ENCODE data around the gene FHL1. TPM values are rescaled to one million over a fixed set of nuclear protein-coding genes. Genes with fewer than 3 reads are reported as not detected.

The FHL1 gene
- total RNA-seq, 1 experiment from 2014 or later, result 20.0 TPM

DNA sequence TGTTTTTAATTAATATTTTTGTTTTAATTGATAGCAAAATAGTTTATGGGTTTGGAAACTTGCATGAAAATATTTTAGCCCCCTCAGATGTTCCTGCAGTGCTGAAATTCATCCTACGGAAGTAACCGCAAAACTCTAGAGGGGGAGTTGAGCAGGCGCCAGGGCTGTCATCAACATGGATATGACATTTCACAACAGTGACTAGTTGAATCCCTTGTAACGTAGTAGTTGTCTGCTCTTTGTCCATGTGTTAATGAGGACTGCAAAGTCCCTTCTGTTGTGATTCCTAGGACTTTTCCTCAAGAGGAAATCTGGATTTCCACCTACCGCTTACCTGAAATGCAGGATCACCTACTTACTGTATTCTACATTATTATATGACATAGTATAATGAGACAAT is 63.5 kb downstream of the FHL1 start:
- DNase-seq (ENCODE audit: low read depth, low spot score), result no peak
- Histone ChIP-seq H3K9me2 (ENCODE audit: insufficient read depth) (no peaks in the 10 kb centered on the region), H3K9me3 (ENCODE audit: control insufficient read depth in 1 of 2, insufficient read depth in 1 of 2, low read depth in 1 of 2, low read length in 2 of 2) (no peaks in the 10 kb centered on the region), H3K79me2 (ENCODE audit: insufficient read depth, low read length) (no peaks in the 10 kb centered on the region), H3K27ac (ENCODE audit: low read depth, low read length) (no peak overlapping the region), H3K4me1 (ENCODE audit: control insufficient read depth in 1 of 2, insufficient read depth in 2 of 2, low read length in 2 of 2) (peaks cover 0 to 7% of the 10 kb centered on the region in 2 experiments; a peak in 1 of 4 replicates), H3K27me3 (ENCODE audit: insufficient read depth, low read length) (no peaks in the 10 kb centered on the region), H3K4me2 (ENCODE audit: low read length) (no peak overlapping the region), H3K9ac (ENCODE audit: low read length) (no peak overlapping the region), H3K36me3 (ENCODE audit: control insufficient read depth in 1 of 2, insufficient read depth in 2 of 2, low read length in 2 of 2) (no peaks in the 10 kb centered on the region; a peak in 1 of 4 replicates), H2AFZ (ENCODE audit: low read depth, low read length, poor library complexity, severe bottlenecking) (no peak overlapping the region), H4K20me1 (ENCODE audit: insufficient read depth) (no peaks in the 10 kb centered on the region), H3K4me3 (replicated peaks in 1 of 2; ENCODE audit: low read depth in 1 of 2, low read length in 2 of 2) (no peak overlapping the region)
- ChIA-PET CTCF (no interaction called here), POLR2A (no interaction called here), RAD21 (ENCODE audit: low non-redundant PET in 1 of 2, low total read pairs in 2 of 2, uncharacterized antibody in 2 of 2, unreplicated experiment in 2 of 2) (interaction anchor here in 1 of 2 experiments (2.4 kb wide), 1 partner anchor 182 kb away, joined by 6 read pairs; no protein-coding TSS in a partner anchor)
- no peak for ATAC-seq
- intact Hi-C loops (cut with micrococcal nuclease), result no loop called here
- BruUV-seq (replicated peaks), result TSS peak; percentile 36
- no peak for TF ChIP-seq ZNF274 (IDR thresholded peaks at IDR 0.05; ENCODE audit: low read depth, low read length)
- no peak for TF ChIP-seq FOSL1 (IDR thresholded peaks at IDR 0.05; ENCODE audit: low read depth)
- TF ChIP-seq CTCF (IDR thresholded peaks at IDR 0.05 in 2 of 3, conservative IDR thresholded peaks at IDR 0.05 in 1 of 3; ENCODE audit: borderline replicate concordance in 1 of 3, insufficient read depth in 1 of 3, low read depth in 2 of 3, low read length in 2 of 3), result no peak
- no peak for TF ChIP-seq SP1 (IDR thresholded peaks at IDR 0.05; ENCODE audit: low read depth)
- no peak for TF ChIP-seq CBX3 (IDR thresholded peaks at IDR 0.05; ENCODE audit: low read depth)
- TF ChIP-seq EZH2phosphoT487 (IDR thresholded peaks at IDR 0.05; ENCODE audit: borderline replicate concordance), result no peak
- no peak for TF ChIP-seq EZH2 (IDR thresholded peaks at IDR 0.05)
- no peak for TF ChIP-seq CEBPB (IDR thresholded peaks at IDR 0.05; ENCODE audit: low read depth)
- TF ChIP-seq YY1 (IDR thresholded peaks at IDR 0.05; ENCODE audit: extremely low read depth, insufficient replicate concordance, low read depth, low read length), result no peak
- no peak for TF ChIP-seq ZBTB33 (IDR thresholded peaks at IDR 0.05; ENCODE audit: extremely low read depth, insufficient replicate concordance, low read length)
- no peak for TF ChIP-seq ZFX (IDR thresholded peaks at IDR 0.05)
- no peak for TF ChIP-seq ELF1 (IDR thresholded peaks at IDR 0.05; ENCODE audit: borderline replicate concordance, low read depth)
- TF ChIP-seq RAD21 (IDR thresholded peaks at IDR 0.05; ENCODE audit: low read depth), result no peak
- TF ChIP-seq, protein P1, sequence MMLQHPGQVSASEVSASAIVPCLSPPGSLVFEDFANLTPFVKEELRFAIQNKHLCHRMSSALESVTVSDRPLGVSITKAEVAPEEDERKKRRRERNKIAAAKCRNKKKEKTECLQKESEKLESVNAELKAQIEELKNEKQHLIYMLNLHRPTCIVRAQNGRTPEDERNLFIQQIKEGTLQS (IDR thresholded peaks at IDR 0.05), result no peak
- TF ChIP-seq, protein P2, sequence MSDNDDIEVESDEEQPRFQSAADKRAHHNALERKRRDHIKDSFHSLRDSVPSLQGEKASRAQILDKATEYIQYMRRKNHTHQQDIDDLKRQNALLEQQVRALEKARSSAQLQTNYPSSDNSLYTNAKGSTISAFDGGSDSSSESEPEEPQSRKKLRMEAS (IDR thresholded peaks at IDR 0.05), result no peak
- TF ChIP-seq SRF (IDR thresholded peaks at IDR 0.05; ENCODE audit: low read depth), result no peak
- no peak for TF ChIP-seq POLR2A (IDR thresholded peaks at IDR 0.05; ENCODE audit: borderline replicate concordance, extremely low read depth, insufficient read depth, insufficient read length)
- no peak for TF ChIP-seq EGR1 (IDR thresholded peaks at IDR 0.05; ENCODE audit: low read depth)
- TF ChIP-seq SIN3A (IDR thresholded peaks at IDR 0.05; ENCODE audit: low read depth), result no peak
- TF ChIP-seq POLR2AphosphoS5 (IDR thresholded peaks at IDR 0.05; ENCODE audit: low read depth, low read length), result no peak
